GM12874 (cell line): ENCODE results near the gene STEAP2.

Experiments used
- CTCF ChIP-seq: IDR thresholded peaks from 2 replicates; pipeline ENCODE4 v1.5.1; 2011; ENCODE audit warnings: low read depth, mild to moderate bottlenecking, control low read depth, low read length, moderate library complexity; ENCODE audit not compliant: insufficient read depth

STEAP2 gene

GRCh38 chr7:90272242-90272641, 60.7 kb downstream of the STEAP2 start:
- no peak for TF ChIP-seq CTCF

- TF ChIP-seq CTCF: no peak
Observed at GRCh38 chr7:90274161-90274560, 62.6 kb downstream of the STEAP2 start.

- no peak for TF ChIP-seq CTCF
Observed at GRCh38 chr7:90276033-90276728, 64.6 kb downstream of the STEAP2 start.
